Erythroblast (primary cell): ENCODE data around the gene ZDHHC23.

Experiments
- DNase-seq, 2 experiments: peaks; one replicate each; lab custom pipeline; 2025; lab: John Stamatoyannopoulos, UW
- GATA1 ChIP-seq: IDR thresholded peaks from 2 replicates; pipeline ENCODE4 v1.6.1; 2011; ENCODE audit warnings: low read depth, mild to moderate bottlenecking, control low read depth, low read length, moderate library complexity
- POLR2A ChIP-seq: IDR thresholded peaks from 2 replicates; pipeline ENCODE4 v1.6.1; 2011; ENCODE audit warnings: mild to moderate bottlenecking, low read length

The ZDHHC23 gene

GRCh38 chr3:113947372-113948014 lies at the start of gene ZDHHC23:
TSS of gene ZDHHC23 (plus strand) at chr3:113948013. CDS start at chr3:113948803, 790 bp downstream.
- peak; percentile 49 to 64 for DNase-seq
- TF ChIP-seq POLR2A (no peak), GATA1 (no peak)

GRCh38 chr3:113898892-113899291 lies 48.9 kb upstream of the ZDHHC23 start:
- TF ChIP-seq GATA1 (no peak), POLR2A (no peak)
- DNase-seq: no peak

- TF ChIP-seq POLR2A (no peak), GATA1 (no peak)
- DNase-seq: no peak
These were observed 41.2 kb upstream of the ZDHHC23 start for GRCh38 chr3:113906568-113907140.

- DNase-seq: no peak
- TF ChIP-seq GATA1 (no peak), POLR2A (no peak)
These were observed 39.7 kb upstream of the ZDHHC23 start for GRCh38 chr3:113908133-113908532.

GRCh38 chr3:113910966-113911365 lies 36.8 kb upstream of the ZDHHC23 start:
- TF ChIP-seq POLR2A (no peak), GATA1 (no peak)
- DNase-seq: no peak

GRCh38 chr3:113912552-113913236 lies 35.1 kb upstream of the ZDHHC23 start:
- peak; percentile 24 to 51 for DNase-seq
- TF ChIP-seq POLR2A: no peak
- no peak for TF ChIP-seq GATA1

GRCh38 chr3:113914646-113915045 lies 33.2 kb upstream of the ZDHHC23 start:
- no peak for TF ChIP-seq POLR2A
- no peak for TF ChIP-seq GATA1
- no peak for DNase-seq

- no peak for DNase-seq
- no peak for TF ChIP-seq GATA1
- TF ChIP-seq POLR2A: no peak
These were observed 20.3 kb upstream of the ZDHHC23 start for GRCh38 chr3:113927556-113927955.

DNA sequence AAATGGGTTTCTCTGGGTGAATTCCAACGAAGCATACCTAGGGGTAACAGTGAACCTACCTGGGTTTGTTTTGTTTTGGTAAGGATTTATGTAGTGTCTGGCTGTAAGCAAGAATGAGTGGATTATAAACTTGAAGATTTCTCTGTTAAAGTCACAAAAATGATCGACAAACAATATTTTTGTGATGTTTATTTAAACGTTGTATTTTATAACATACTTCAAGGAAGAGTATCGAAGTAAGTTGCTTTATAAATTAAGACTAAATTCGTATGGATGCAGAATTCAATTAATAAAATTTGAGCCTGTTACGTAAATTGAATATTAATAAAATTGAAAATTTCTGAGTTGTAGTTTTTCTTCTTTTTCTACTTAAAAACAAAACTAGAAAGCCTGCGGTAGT lies 982 bp upstream of the ZDHHC23 start:
- no peak for TF ChIP-seq GATA1
- TF ChIP-seq POLR2A: no peak
- DNase-seq: no peak

- TF ChIP-seq POLR2A (no peak), GATA1 (no peak)
- DNase-seq: peak in 1 of 2 experiments; percentile 31
These were observed 453 bp downstream of the ZDHHC23 start for GRCh38 chr3:113948015-113948917.

DNA sequence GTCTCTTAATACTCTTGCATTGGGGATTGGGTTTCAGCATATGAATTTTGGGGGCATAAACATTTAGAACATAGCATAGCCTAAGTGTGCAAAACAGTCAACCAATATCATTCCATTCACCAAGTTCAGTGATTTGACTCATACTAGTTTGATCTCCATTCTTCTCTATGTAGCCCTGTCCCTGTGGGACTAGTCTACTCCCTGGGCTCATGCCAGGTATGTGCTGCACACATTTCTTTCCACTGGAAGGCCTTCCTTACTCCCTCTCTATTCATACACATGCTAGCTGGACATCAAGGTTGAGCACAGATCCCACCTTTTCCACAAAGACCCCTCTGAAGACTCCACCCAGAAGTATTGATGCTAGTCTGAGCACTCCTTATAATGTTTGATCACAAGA lies 5.1 kb downstream of the ZDHHC23 start:
- no peak for DNase-seq
- TF ChIP-seq POLR2A (no peak), GATA1 (no peak)

DNA sequence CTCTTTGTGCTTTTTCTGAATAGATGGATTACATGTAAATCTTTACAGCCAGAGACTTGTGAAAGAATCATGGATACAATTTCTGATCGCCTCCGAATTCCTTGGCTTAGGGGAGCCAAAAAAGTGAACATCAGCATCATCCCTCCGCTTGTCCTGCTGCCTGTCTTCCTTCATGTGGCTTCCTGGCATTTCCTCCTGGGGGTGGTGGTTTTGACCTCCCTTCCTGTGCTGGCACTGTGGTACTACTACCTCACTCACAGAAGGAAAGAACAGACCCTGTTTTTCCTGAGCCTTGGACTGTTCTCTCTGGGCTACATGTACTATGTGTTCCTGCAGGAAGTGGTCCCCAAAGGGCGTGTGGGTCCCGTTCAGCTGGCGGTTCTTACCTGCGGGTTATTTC lies 5.9 kb downstream of the ZDHHC23 start:
- no peak for TF ChIP-seq GATA1
- DNase-seq: no peak

- no peak for DNase-seq
- TF ChIP-seq POLR2A: no peak
These were observed 6.4 kb downstream of the ZDHHC23 start for GRCh38 chr3:113954091-113954685.

GRCh38 chr3:113963879-113964278 lies 16.1 kb downstream of the ZDHHC23 start:
- no peak for TF ChIP-seq GATA1
- TF ChIP-seq POLR2A: no peak
- no peak for DNase-seq

- TF ChIP-seq GATA1: no peak
- TF ChIP-seq POLR2A: no peak
These were observed 18.4 kb downstream of the ZDHHC23 start for GRCh38 chr3:113966172-113966571.

More at GRCh38 chr3:113966172-113966571, 18.4 kb downstream of the ZDHHC23 start:
- no peak for DNase-seq
